T47D (cell line): ENCODE results near the gene LENG1.
"Not testable (repeated sequence)": the region's sequence is repeated elsewhere in the genome, so short reads cannot be mapped to it uniquely, and the experiment has no call there.

ENCODE experiments used
- DNase-seq, 2 experiments: peaks; one replicate each; pipeline versions ENCODE4 v3.0.0 to v3.0.0-alpha.2; 2011 to 2012; ENCODE audit warnings: low read depth in 1 of 2, low spot score in 1 of 2
- JUND ChIP-seq: IDR thresholded peaks from 2 replicates; pipeline ENCODE4 v1.6.1; 2012; ENCODE audit warnings: low read depth
- in situ Hi-C: cut with HindIII; loops from 2 replicates; pipeline ENCODE4 v1.10.0; 2016; ENCODE audit warnings: low sequenced_read_pairs, low pct_unique_long_range_greater_than_20kb

Gene LENG1

DNA sequence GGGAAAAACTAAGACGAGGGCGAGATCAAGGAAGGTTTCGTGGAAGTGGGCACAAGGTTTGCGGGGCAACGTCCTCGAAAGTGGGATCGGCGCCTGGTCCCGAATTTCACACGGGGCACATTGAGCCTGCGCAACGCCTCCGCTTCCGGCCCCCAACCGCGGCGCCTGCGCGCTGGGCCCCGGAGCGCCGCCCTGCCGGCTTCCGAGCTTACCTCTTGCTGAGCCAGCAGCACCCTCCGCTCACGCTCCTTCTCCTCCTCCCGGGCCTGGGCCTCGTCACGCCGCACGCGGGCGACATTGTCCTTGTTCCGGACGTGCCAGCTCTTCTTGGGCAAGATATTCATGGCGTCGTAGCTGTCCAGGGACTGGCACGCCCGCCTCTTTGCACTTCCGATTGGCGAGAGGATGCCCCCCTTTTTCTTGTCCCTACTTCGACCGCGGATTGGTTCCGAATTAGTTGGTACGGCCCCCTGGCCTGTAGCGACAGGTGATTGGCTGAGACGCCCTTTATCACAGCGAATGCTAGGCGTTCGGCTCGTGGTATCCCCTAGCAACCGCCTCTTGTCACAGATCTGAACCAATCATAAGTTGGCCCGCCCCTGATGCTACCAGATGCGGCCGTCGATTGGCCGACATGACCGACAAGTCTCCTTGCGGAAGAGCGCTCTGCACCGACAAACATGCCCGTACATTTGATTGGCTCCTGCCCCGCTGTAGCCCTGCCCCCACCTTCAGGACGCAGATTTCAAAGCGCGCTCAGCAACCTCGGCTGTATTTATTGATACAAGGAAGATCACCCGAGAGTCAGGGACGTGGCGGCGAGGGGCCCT is at the start of gene LENG1:
TSS of gene LENG1 (minus strand) at position 370 of the 830 bp plus-strand sequence. CDS start at position 344, 26 bp downstream.
- peak; percentile 94 to 100 for DNase-seq
- no peak for TF ChIP-seq JUND
- in situ Hi-C loops, result no loop called here

DNA sequence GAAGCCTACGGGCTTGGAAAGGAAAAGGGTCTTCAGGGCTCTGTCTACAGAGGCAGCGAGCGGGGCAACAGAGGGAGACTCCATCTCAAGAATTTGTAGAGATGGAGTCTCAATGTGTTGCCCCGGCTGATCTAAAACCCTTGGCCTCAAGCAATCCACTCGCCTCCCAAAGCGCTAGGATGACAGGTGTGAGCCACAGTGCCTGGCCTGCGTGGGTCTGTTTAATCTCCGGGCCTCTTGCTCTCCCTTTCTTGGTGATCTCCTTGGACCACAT is 49.2 kb upstream of the LENG1 start:
- in situ Hi-C loops, result no loop called here
- TF ChIP-seq JUND, result no peak
- DNase-seq, result peak in 1 of 2 experiments; percentile 39

DNA sequence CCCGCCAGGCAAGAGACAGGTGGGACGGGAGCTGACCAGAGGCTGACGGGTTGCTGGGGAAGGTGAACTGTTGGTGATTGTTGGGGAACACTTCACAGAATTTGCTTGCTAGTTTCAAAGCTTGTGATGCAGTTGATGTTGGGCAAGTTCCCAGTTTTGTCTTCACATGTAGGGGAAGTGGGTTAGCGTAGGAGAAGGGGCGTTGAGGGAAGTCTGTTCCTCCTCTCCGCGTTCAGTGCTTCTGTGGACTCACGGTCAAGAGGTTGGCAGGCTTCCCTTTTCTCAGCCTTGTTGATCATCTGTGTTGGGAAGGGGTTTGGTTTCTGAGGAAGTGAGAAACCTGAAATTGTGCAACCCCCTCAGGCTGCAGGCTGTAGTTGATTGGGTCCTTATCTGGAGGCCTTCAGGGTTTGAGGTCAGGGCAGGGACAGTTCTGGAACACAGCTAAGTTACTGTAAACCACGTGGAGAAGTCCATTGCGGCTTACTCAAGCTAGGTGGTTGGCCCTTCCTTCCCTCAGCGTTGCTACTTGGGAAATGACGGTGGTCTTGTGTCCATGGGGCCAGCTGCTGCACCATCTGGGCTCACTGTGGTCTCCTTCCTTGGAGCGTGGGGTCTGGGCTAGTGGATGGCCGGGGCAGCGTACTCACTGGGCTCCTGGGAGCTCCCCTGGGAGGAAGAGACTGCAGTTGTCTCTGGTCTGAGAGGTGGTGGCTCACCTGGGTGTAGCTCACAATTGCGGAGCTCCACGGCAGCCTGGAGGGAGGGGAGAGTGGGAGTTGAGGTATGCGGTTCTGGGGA is 48.7 kb upstream of the LENG1 start:
- peak in 1 of 2 experiments; percentile 25 for DNase-seq
- in situ Hi-C loops, result no loop called here
- TF ChIP-seq JUND, result no peak

DNA sequence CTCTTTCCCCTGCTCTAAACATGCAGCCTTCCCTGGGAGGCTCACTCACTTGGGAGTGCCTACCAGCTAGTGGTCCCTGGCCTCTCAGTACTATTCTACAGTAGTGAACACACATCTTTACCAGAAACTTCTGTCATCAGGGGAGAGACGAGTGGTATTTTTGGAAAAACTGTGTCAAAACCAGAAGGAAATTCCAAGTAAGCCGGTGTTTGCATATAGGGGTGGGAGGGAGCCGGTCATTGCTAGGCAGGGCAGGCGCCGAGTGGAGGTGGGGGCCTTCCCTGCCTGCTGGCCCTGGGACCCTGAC is 48.1 kb upstream of the LENG1 start:
- in situ Hi-C loops, result no loop called here
- DNase-seq, result no peak
- TF ChIP-seq JUND, result no peak

DNA sequence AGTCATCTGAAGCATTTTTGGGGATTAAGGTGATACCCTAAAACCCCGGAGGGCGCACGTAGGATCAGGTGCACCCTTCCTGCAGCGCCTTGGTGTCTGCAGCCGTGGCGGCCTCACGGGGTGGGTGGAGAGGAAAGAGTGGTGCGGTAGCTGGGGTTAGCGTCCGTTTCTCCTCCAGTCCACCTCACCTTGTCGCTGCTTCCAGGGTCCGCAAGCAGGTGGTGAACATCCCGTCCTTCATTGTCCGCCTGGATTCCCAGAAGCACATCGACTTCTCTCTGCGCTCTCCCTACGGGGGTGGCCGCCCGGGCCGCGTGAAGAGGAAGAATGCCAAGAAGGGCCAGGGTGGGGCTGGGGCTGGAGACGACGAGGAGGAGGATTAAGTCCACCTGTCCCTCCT is 47.7 kb upstream of the LENG1 start:
- DNase-seq, in situ Hi-C loops: not testable (repeated sequence)

DNA sequence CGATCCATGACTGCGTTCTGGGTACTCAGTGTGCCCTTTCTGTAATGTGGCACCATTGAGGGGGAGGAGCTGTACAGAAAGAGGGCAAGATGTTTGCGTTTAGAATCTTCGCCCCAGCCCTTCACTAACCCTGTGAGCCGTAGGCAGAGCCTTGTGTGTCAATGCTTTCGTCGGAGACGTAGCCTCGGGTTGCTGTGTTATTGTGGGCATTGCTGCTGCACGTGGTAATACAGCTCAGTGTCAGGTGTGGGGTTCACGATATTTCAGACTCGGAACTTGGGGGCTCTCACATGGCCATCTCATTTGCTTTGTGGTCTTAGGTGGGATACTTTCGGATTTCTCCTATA is 47.3 kb upstream of the LENG1 start:
- DNase-seq, result no peak
- TF ChIP-seq JUND, result no peak
- in situ Hi-C loops, result no loop called here

DNA sequence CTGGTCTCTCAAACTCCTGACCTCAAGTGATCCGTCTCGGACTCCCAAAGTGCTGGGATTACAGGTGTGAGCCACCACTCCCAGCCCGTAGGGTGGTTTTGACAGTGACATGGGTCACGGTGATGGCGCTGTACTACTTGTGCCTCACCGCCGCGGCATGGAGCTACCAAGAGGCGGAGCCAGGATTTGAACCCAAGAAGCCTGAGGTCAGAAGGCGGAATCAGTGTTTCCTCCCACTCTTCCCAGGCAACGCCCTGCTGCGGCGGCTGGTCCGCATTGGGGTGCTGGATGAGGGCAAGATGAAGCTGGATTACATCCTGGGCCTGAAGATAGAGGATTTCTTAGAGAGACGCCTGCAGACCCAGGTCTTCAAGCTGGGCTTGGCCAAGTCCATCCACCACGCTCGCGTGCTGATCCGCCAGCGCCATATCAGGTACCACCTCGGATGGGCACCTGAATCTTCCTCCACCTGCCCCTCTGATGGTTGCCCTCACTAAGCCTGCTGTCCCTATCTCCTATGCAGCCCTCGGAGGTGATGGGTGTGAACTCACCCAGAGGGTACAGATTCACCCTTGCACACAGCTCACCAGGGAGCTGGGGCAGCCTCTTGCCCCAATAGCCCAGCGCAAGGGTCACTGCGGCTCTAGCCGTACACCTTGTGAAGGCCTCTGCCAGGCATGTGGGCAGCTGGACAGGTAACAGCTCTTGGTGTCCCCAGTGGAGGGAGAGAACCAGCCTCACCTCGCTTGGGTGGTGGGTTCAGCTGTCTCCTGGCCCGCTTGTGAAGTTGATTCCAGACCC is 46.7 kb upstream of the LENG1 start:
- in situ Hi-C loops, result no loop called here
- TF ChIP-seq JUND, result no peak
- no peak for DNase-seq

DNA sequence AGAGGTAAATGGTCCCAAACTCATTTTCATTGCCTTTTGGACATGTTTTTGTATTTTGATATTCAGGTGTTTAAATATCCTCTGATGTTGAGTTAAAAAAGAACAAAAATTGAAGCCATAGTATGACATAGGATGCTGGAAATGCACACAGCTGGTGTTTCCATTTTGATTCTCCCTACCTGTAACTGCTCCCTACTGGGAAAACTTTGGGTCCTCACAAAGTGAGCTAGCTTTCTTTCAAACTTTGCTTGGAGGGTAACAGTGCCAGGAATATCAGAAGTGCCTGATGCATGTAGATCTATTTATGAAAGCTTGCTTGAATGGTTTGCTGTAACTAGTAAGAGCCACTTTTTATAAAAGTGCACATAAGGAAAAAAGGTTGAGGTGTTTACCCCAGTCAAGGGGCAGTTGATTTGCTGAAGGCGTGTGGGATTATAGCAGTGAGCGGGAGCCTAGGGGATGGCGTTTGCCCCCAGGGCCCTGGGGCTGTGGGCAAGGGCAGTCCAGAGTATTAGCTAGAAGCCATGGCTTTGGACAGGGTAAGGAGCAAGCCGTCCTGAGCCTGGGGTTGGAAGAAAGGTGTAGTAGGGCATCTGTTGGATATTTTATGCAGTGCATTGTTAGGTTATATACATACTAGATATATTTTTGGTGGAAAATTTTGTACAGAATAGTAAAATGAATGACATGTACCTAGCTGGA is 45.4 kb upstream of the LENG1 start:
- no peak for DNase-seq
- in situ Hi-C loops, result no loop called here
- no peak for TF ChIP-seq JUND

DNA sequence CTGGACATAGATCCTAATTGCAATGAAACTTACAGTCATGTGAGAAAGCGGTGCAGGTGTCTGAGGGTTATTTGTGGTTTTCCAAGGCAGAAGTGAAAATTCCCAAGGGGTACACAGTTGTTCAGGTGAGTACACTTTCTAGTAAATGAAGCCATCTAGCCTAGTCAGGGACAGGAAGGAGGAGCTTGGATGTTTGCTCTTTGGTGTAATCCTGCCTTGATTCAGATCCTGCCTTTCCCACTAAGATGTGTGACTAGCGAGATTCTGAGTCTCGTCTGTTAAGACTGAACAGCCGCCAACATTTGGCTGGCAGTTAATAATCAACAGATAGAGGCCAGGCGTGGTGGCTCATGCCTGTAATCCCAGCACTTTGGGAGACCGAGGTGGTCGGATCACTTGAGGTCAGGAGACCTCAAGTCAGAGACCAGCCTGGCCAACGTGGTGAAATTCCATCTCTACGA is 43.7 kb upstream of the LENG1 start:
- in situ Hi-C loops, result no loop called here
- DNase-seq, result no peak
- no peak for TF ChIP-seq JUND

DNA sequence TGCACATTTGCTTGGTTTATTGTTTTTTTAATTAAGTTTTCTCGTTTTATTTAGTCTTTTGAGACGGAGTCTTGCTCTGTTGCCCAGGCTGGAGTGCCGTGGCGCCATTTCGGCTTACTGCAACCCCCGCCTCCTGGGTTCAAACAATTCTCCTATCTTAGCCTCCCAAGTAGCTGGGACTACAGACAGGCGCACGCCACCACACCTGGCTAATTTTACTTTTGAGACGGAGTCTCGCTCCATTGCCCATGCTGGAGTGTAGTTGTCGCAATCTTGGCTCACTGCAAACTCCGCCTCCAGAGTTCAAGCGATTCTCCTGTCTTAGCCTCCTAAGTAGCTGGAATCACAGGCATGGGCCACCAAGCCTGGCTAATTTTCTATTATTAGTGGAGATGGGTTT is 42.5 kb upstream of the LENG1 start:
- no peak for DNase-seq
- in situ Hi-C loops, result no loop called here
- no peak for TF ChIP-seq JUND

DNA sequence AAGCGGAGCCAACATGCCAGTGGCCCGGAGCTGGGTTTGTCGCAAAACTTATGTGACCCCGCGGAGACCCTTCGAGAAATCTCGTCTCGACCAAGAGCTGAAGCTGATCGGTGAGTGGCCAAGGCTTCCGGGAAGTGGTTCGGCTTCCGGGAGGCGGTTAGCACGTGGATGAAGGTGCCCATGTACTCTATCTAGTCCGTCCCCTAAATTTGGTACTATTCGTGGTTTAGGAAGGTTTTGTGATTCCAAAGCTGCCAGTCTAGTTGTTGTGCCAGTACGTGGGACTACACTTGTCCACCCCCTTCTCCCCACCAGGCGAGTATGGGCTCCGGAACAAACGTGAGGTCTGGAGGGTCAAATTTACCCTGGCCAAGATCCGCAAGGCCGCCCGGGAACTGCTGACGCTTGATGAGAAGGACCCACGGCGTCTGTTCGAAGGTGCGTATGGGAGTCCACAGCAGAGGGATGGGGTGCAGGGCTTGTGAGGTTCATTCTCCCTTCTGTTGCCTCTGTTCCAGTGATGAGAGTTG is 41.7 kb upstream of the LENG1 start:
- in situ Hi-C loops, result no loop called here
- DNase-seq, result no peak
- no peak for TF ChIP-seq JUND

DNA sequence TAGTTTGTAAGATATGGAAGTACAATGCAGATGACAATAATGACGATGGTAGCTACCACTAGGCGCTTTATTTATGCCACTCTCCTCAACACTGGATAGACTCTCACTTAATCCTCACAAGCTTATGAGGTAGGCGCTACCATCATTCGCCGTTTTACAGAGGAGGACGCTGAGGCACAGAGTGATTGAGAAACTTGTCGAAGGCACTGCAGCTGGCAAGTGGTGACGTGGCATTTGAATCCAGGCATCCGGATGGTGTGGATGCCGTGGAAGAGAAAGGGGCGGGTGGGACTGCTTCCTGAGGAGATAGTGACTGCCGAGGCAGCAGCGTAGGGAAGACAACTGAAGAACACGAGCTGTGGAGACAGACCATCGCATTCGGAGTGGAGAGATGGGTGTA is 39.9 kb upstream of the LENG1 start:
- no peak for DNase-seq
- TF ChIP-seq JUND, result no peak
- in situ Hi-C loops, result no loop called here

DNA sequence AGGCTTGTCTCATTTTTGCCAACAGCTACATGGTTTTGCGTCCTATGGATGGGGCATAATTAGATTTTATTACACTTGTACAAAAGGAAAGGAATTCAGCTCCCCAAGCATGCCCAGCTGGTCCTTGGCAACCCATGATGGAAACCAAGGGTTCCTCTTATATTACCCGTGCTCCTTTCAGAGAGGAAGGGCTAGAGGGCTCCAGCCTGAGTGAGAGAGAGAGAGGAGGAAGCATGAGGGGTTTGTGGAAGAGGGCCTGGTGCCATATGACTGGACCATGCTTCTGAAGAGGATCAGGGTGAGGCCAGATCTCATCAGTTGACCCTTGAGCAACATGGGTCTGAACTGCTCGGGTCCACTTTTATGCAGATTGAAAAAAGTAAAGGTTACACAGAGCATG is 37.6 kb upstream of the LENG1 start:
- no peak for TF ChIP-seq JUND
- no peak for DNase-seq

More for the DNA sequence above, 37.6 kb upstream of the LENG1 start:
- in situ Hi-C loops, result no loop called here
